HG03558 (cell line): ENCODE data around the gene ZNF175.

Experiments
- ATAC-seq: cut with Tn5 transposase; IDR thresholded peaks from one replicate; pipeline ENCODE4 v1.9.1; 2021; ENCODE audit warnings: moderate number of reproducible peaks; ENCODE audit not compliant: unreplicated experiment; ENCODE audit errors: extremely low read depth

ZNF175 gene

DNA sequence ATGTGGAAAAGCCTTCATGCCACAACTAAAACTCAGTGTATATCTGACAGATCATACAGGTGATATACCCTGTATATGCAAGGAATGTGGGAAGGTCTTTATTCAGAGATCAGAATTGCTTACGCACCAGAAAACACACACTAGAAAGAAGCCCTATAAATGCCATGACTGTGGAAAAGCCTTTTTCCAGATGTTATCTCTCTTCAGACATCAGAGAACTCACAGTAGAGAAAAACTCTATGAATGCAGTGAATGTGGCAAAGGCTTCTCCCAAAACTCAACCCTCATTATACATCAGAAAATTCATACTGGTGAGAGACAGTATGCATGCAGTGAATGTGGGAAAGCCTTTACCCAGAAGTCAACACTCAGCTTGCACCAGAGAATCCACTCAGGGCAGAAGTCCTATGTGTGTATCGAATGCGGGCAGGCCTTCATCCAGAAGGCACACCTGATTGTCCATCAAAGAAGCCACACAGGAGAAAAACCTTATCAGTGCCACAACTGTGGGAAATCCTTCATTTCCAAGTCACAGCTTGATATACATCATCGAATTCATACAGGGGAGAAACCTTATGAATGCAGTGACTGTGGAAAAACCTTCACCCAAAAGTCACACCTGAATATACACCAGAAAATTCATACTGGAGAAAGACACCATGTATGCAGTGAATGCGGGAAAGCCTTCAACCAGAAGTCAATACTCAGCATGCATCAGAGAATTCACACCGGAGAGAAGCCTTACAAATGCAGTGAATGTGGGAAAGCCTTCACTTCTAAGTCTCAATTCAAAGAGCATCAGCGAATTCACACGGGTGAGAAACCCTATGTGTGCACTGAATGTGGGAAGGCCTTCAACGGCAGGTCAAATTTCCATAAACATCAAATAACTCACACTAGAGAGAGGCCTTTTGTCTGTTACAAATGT lies 16.4 kb downstream of the ZNF175 start:
- no peak for ATAC-seq

DNA sequence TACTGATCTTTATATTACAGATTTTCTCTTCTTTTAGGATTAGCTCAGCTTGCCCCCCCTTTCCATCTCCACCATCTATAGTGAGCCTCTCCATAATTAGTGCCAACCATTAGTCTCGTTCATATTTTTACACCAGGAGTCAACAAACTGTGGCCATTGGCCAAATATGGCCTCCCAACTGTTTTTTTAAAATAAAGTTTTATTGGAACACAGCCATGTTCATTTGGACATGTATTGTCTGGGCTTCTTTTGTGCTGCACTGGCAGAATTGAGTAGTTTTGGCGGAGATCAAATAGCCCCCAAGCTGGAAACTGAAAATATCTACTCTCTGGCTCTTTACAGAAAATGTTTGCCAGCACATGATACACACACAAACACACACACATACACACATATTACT lies 18.4 kb downstream of the ZNF175 start:
- no peak for ATAC-seq

DNA sequence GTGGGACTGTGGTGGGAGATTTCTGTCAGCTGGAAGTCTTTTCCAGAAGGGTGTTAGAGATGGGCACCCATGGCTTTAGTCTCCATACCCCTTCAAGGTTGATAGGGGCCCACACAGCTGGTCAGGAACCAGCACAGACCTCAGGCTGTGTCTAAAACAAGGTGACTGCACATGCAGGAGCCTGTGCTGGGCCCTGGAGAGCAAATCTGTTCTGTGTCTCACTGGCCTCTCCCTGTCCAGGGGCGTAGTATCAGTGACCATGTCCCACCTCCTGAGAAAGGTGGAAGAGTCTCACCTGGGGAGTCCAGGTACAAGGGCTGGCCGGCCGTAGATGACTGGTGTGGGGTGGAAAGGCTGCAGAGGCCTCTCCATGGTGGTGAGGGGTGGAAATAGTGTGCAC lies 19.4 kb downstream of the ZNF175 start:
- no peak for ATAC-seq

DNA sequence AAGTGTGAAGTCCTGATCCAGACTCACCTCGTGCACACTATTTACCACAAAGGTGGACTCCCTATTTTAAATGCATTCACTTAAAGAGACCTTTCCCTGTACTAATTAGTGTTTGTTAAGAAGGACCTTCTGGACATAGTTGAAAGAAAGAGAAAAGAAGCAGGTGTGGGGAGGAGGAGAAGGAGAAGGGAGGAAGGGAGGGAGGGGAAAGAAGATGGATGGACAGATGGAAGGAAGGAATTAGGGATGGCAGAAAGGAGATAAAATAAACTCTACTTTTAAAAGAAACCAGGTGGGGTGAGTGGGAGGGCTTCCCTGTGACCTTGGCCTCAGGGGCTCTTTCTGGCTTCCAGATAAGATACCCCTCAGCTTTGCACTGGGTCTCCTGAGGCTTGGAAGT lies 21.4 kb downstream of the ZNF175 start:
- no peak for ATAC-seq

DNA sequence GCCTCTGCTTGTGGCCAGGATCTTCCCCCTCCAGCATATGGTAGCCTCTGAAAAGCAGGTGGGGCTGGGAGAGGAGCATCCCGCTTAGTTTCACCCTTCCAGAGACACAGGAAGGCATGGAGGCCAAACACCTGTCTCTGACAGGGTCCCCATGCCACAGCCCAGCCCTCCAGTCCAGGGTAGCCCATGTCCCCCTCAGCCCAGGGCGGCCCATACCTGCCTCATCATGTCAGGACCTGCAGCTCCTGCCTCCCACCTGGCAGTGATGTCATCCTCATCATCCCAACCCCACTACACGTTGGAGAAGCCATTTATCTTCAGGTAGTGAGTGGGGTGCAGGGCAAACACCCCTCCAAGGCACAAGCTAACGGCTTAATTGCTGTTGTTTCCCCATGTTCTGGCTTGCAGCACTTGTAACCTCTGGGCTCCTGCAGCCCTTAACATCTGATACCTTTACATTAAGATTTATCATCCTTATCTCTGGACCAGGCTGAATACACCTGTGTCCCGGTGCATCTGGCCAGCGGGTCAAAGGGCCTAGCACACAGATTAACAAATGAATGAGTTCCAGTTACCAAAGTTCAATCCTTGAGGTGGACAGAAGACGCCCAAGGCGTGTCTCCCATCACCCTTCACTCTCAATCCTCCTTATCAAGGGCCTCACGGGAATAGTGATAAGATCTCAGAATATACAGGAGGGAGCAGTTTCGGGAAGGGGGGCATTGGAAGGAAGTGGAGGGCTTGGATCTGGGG lies 22.2 kb downstream of the ZNF175 start:
- ATAC-seq: no peak

DNA sequence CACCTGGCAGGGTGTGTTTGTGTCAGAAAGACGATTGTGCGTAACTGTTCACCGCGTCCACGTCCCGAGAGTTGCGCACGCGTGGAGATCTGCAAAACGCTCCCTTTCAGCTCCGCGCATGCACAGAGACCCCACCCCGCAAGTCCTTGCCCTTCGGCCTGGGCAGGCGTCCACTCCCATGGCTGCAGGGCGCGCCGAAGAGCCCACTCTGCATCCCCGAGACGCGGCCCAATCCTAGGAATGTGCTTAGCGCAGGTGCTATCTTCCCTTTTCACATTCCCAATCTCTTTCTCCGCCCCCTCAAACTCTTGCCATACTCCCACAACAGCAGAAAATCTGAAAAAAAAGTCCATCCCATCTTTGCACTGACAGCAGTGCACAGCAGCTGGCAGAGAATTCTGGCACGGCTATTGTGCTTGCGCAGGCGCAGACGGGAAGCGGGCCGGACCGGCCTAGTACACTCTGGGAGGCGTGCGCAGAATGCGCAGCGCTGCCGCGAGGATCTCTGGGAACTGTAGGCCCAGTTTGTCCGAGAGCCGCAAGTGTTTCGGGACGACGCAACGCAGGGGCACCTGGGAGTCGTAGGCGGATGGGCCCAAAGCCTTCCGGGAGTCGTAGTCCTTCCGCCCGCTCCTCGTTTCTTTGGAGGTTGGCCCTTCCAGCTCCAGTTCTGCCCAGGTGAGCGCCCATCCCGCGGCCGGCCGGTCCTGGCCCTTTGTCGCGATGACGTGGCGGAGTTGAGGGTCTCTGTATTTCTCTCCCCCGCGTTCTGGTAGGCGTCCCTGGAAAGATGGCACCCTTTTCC lies 23.1 kb downstream of the ZNF175 start:
- peak; percentile 92 for ATAC-seq

DNA sequence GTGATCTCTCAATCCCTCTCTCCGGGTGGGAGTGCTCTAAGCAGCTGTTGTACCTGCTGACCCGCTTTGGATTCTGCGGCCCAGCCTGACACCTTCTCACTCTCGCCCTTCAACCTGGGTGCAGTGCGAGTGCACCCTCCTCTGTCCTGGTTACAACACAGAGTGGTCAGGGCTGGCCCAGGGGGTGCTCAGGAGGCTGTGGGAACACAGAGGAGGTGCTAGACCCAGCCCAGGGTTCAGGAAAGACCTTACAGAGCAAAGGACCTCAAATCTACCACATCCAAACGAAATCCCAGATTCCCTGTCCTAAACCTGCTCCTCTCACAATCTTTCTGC lies 23.7 kb downstream of the ZNF175 start:
- ATAC-seq: no peak

DNA sequence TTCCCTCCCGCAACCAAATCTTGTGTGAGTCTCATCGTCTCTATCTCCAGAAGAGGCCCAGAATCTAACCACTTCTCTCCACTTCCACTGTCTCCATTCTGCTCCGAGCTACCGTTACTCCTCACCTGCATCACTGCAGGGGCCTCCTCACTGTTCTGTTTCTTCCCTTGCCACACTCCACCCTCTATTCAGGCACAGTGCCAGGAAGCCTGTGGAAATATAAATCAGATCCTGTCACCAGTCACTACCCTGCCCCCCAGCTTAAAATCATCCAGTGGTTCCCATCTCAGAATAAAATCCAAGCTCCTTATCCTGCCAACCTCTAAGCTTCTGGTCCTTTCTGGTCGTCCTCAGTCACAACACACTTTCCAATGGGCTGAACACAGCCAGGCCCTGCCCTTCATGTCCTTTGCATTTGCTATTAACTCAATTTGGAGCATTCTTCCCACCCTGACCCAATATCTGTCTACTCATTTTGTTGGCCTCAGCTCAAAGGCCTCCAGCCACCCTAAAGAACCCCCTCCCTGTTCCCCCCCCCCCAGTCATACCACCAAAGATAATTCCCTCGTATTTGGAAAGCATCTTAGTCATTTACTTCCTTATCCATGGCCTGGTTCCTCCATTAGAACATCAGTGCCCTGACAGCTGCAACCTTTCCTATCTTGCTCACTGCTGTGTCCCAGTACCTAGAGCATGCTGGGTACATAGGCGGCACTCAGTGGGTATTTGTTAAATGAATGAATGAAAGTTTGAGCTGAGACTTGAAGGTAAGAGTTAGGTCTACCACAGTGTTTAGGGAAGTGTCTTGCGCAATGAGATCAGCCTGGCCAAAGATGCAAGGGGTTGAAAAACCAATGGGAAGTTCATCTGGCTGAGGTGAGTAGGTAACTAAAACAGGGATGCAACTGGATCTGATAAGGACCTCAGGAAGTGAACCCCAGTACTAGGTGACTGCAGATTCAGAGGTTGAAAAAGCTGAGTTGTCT lies 24.4 kb downstream of the ZNF175 start:
- no peak for ATAC-seq

DNA sequence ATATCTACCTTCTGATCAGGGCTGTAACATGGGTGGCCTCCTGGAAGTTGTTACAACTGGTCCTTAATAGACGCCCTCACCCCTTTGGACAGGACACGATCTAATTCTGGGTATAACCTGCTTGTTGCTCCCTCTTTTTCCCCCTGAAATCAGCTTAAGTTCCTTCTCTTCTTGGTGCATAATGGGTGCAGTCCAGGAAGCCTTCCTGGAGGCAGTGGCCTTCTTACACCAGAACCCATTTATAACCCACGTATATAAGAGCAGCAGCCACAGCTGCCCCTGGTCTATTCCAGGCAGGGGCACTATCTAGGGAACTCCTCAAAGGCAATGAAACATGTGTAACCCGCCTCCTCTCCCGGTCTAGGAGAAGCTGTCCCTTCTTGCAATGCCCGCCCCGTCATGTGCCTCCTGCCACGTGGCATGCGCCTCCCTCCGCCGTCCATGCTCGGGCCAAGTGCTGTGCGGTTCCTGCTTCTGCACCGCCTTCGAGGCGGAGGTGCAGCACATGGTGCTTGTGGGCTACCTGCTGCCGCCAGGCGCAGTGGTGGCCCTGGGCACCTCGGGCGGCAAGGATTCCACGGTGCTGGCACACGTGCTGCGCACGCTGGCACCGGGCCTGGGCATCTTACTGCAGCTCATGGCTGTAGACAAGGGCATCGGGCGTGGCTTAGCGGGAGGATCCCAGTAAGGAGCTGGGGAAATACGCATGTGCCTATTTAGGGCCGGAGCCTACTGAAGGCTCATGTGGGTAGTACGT lies 27.3 kb downstream of the ZNF175 start:
- no peak for ATAC-seq

DNA sequence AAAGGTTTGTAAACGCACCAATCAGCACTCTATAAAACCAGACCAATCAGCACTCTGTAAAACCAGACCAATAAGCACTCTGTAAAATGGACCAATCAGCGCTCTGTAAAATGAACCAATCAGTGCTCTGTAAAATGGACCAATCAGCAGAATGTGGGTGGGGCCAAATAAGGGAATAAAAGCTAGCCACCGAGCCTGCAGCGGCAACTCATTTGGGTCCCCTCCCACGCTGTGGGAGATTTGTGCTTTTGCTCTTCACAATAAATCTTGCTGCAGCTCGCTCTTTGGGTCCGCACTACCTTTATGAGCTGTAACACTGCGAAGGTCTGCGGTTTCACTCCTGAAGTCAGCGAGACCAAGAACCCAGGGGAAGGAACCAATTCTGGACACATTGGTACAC lies 28.0 kb downstream of the ZNF175 start:
- no peak for ATAC-seq

DNA sequence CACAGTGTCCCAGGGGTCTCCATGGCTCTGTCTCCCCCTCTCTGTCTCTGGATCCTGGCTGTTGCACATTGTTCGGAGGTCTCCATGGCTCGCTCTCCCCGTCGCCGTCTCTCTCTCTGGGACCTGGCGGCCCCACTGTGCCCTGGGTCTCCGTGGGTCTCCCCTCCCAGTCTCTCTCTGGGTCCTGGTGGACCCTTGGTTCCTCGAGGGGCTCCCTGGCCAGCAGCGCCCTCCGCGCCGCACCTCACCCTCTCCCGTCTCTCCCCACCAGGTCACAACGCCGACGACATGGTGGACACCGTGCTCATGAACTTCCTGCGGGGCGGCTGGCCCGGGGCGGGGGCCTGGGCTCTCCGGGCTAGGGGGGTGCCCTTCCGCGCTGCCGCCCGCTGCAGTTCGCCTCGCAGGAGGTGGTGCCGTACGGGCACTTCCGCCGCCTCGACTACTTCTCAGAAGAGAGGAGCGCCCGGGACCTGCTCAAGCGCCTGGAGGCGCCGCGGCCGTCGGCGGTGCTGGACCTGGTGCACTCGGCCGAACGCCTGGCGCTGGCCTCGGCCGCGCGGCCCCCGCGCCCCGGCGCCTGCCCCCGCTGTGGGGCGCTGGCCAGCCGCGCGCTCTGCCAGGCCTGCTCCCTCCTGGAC lies 30.0 kb downstream of the ZNF175 start:
- no peak for ATAC-seq

DNA sequence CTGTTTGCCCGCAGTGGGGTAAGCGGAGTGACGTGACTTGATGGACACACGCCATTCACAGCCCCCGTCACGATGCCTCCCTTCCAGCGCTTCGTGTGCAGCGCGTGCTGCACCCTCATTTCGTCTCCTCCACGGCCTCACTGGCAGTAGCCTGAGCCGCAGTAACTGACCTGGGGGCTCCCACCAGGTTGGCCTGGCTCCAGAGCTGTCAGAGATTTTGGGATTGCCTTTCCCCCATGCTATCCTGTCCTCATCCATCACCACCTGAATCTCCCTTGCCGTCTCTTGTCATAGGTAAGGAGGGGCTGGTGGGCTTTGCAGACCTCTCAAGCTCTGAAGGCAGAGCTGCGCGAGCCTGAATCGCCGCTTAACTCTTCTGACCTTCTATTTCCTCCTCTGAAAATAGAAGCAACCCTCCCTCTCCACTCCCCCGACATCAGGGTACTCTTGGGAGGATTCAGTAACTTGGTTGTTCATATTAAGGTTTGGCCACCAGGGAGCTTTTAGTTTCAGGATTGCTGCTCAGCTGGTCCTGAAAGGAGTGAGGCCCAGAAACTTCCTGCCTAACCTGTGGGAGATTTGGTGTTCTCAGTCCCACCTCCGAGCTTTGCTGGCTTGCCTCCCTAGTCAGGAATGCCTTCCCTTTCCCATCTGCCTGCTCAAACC lies 31.2 kb downstream of the ZNF175 start:
- no peak for ATAC-seq

DNA sequence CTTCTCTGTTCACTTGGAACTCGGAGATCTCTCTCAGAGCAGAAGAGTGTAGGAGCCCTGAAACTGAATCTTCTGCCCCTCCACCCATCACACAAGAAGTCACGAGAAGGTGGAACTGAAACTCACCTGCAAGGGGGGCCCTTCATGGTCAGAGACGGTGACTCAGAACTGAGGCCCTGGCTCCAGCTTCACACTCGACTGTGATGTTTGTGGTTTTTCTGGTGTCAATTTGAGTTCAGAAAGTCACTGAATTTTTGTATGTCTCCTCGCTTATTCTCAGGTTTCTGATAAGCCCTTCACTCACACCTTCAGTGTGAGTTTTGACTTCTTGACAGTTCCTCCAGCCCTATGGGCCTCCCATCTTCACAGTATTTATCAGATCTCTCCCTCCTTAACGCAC lies 36.0 kb downstream of the ZNF175 start:
- peak; percentile 65 for ATAC-seq

DNA sequence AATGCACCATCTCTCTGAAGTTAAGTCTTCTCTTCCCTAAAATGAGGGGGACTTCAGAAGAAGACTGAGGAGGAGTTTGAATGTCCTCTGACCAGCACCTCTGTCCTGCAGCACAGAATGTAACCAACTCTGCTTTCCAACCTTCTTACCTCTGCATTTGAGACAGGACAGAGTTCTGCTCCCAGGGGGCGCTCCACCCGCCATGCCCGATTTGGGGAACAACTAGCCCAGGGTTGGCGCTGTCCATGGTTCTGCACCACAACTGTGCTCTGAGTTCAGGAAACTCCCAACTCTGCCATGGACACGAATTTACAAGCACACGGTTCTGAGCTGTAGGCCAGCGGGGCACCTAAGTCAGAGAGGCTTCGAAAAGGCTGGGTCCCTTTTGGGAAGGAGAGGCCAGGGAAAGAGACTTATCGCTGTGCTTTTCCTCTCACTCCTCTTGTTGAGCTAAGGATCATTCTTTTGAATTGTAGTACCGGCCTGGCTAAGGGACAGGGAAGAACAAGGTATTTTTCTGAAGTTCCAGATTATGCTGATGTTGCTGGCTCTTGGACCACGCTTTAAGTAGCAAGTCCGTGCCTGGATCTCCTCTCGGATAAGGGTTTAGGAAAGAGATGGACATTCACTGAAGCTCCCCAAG lies 37.0 kb downstream of the ZNF175 start:
- no peak for ATAC-seq

DNA sequence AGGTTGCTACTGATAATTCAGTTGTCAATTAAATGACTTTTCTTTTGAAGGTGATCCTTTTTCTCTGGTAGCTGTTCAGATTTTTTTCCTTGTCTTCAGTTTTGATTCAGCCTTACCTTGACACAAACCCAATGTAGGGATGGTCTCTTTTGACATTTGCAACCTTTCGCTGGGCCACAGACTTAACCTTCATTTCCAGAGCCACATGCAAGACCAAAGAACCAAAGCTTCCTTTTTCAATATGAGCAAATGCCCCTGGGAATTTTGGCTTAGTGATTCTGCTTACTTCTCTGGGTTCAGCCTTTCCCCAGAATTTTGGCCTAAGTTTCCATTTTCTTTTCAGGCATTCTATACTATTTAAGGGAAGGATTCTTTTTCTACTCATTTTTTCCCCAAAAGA lies 39.5 kb downstream of the ZNF175 start:
- no peak for ATAC-seq

DNA sequence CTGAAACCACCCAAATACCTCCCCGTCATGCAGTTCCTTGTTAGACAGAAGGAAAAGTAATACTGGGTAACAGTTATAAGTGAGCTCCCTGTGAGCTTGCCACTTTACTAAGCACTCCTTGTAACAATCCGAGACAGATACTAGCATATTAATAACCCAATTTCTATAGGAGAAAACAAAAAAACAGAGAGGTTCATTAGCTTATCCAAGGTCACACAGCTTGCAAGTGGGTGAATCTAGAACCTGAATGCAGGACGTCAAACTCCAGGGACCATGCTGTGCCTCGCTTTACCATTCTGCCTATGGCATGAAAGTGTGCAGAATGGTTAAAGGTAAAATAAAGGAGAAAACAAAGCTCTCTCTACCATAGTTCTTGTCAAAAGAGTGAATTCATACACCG lies 43.7 kb downstream of the ZNF175 start:
- ATAC-seq: no peak

DNA sequence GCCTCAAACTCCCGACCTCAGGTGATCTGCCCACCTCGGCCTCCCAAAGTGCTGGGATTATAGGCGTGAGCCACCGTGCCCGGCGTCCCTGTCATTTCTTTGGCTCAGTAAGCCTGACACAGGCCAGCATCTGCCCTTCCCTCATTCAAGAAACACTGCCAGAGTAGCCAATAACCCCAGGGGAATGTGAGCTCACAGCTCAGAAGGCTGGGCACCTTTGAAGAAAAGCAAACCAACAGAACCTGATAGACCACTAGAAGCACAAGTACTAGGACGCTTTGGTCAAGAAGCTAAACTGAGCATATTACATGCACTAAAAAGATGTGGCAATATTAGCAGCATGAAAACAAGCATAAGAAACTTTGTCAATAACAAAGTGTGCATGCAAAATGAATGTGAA lies 44.9 kb downstream of the ZNF175 start:
- no peak for ATAC-seq

DNA sequence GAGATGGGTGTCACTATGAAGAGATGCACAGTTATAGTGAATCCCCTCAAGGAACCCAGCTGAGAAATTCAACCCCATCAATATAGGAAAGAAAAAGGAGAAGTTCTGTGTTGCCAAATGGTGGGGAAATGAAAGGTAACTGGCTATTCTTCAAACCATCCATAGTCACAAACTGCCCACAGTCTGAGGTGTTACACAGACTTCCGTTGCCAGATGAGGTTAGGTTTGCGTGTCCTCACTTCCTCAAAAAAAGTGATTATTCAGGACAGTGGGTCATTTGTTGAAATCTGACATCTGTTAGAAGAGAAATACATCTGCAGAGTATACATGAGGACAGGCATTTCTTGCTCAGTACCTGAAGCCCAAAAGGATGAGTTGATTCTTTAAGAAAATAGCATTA lies 50.1 kb downstream of the ZNF175 start:
- ATAC-seq: no peak
